Lung microvascular endothelial cell (primary cell): ENCODE data around the gene CERT1. TPM values are rescaled to one million over a fixed set of nuclear protein-coding genes. Genes with fewer than 3 reads are reported as not detected.
"Not testable (repeated sequence)": the region's sequence is repeated elsewhere in the genome, so short reads cannot be mapped to it uniquely, and the experiment has no call there.

Source experiments
- DNase-seq, 2 donors: peaks; one replicate each; pipeline versions ENCODE4 v3.0.0 to v3.0.0-alpha.2; 2010; ENCODE audit warnings: low read depth in 2 of 2
- total RNA-seq: library from RNA; depleted of rRNA; stranded (reverse); fragments of >200 nt; gene quantifications from 2 replicates; pipeline ENCODE4 v1.2.1, GENCODE V29; 2014

The CERT1 gene
- total RNA-seq = 19.6 and 40.5 TPM in 2 replicates

- DNase-seq = peak; percentile 99
Measured at GRCh38 chr5:75511435-75512382, at the start of gene CERT1, which contains the start of gene POLK. CERT1 (minus strand) TSS chr5:75511629; CDS start chr5:75511207, 422 bp downstream. POLK (plus strand) TSS chr5:75511891.

- DNase-seq = not testable (repeated sequence)
Measured at GRCh38 chr5:75560655-75561054, 49.2 kb upstream of the CERT1 start.

- peak; percentile 79 to 87 for DNase-seq
Measured at GRCh38 chr5:75558981-75559632, 47.7 kb upstream of the CERT1 start.

- DNase-seq = peak; percentile 31 to 71
Measured at GRCh38 chr5:75558221-75558620, 46.8 kb upstream of the CERT1 start.

- no peak for DNase-seq
Measured at GRCh38 chr5:75553358-75553757, 41.9 kb upstream of the CERT1 start.

GRCh38 chr5:75552764-75553163 lies 41.3 kb upstream of the CERT1 start:
- DNase-seq = no peak

- no peak for DNase-seq
Measured at GRCh38 chr5:75551471-75551870, 40.0 kb upstream of the CERT1 start.

- DNase-seq = no peak
Measured at GRCh38 chr5:75550597-75550996, 39.2 kb upstream of the CERT1 start.

- no peak for DNase-seq
Measured at GRCh38 chr5:75547812-75548211, 36.4 kb upstream of the CERT1 start.

GRCh38 chr5:75546830-75547229 lies 35.4 kb upstream of the CERT1 start:
- no peak for DNase-seq

- no peak for DNase-seq
Measured at GRCh38 chr5:75545131-75545530, 33.7 kb upstream of the CERT1 start.

GRCh38 chr5:75538211-75538610 lies 26.8 kb upstream of the CERT1 start:
- DNase-seq = no peak

GRCh38 chr5:75536694-75537360 lies 25.4 kb upstream of the CERT1 start:
- no peak for DNase-seq

GRCh38 chr5:75536147-75536546 lies 24.7 kb upstream of the CERT1 start:
- peak in 1 of 2 donors; percentile 41 for DNase-seq

- no peak for DNase-seq
Measured at GRCh38 chr5:75534734-75535133, 23.3 kb upstream of the CERT1 start.

GRCh38 chr5:75533716-75534115 lies 22.3 kb upstream of the CERT1 start:
- not testable (repeated sequence) for DNase-seq

- no peak for DNase-seq
Measured at GRCh38 chr5:75532190-75532589, 20.8 kb upstream of the CERT1 start.

- DNase-seq = no peak
Measured at GRCh38 chr5:75529185-75529584, 17.8 kb upstream of the CERT1 start.

GRCh38 chr5:75526070-75526469 lies 14.6 kb upstream of the CERT1 start:
- no peak for DNase-seq

- no peak for DNase-seq
Measured at GRCh38 chr5:75525344-75525743, 13.9 kb upstream of the CERT1 start.

GRCh38 chr5:75524591-75524990 lies 13.2 kb upstream of the CERT1 start:
- no peak for DNase-seq

GRCh38 chr5:75524071-75524470 lies 12.6 kb upstream of the CERT1 start:
- no peak for DNase-seq
